ENCODE results near the gene SOX9.
"Not testable (repeated sequence)": the region's sequence is repeated elsewhere in the genome, so short reads cannot be mapped to it uniquely, and the experiment has no call there.

Gene SOX9

GRCh38 chr17:72111926-72112325, 8.9 kb upstream of the SOX9 start:
- not testable (repeated sequence) for DNase-seq

- no peak for DNase-seq
Measured at GRCh38 chr17:72113751-72114150, 7.1 kb upstream of the SOX9 start.

GRCh38 chr17:72115781-72116525, 4.9 kb upstream of the SOX9 start:
- no peak for DNase-seq

GRCh38 chr17:72116661-72117521, 3.9 kb upstream of the SOX9 start:
- DNase-seq = no peak

- no peak for DNase-seq
Measured at GRCh38 chr17:72117535-72118334, 3.1 kb upstream of the SOX9 start.

GRCh38 chr17:72118335-72119076, 2.3 kb upstream of the SOX9 start:
- peak; percentile 15 to 27 for DNase-seq

- DNase-seq = no peak
Measured at GRCh38 chr17:72119077-72119872, 1.5 kb upstream of the SOX9 start.

GRCh38 chr17:72119873-72120641, 763 bp upstream of the SOX9 start:
- no peak for DNase-seq

- no peak for DNase-seq
Measured at GRCh38 chr17:72121164-72122009, 567 bp downstream of the SOX9 start.

- no peak for DNase-seq
Measured at GRCh38 chr17:72122010-72122764, 1.4 kb downstream of the SOX9 start.

- DNase-seq = no peak
Measured at GRCh38 chr17:72122765-72123529, 2.1 kb downstream of the SOX9 start.

GRCh38 chr17:72123530-72124437, 3.0 kb downstream of the SOX9 start:
- no peak for DNase-seq

GRCh38 chr17:72124438-72124775, 3.6 kb downstream of the SOX9 start:
- no peak for DNase-seq

GRCh38 chr17:72125226-72125651, 4.4 kb downstream of the SOX9 start:
- DNase-seq = no peak

GRCh38 chr17:72125742-72126141, 4.9 kb downstream of the SOX9 start:
- no peak for DNase-seq

- no peak for DNase-seq
Measured at GRCh38 chr17:72126575-72127486, 6.0 kb downstream of the SOX9 start.
